Loucy (cell line): ENCODE results near the gene APBA3.

Source experiments
- CTCF ChIP-seq: fragments of 200-600 bp; sonication (generic); conservative IDR thresholded peaks from 2 replicates; pipeline ENCODE4 v1.5.1; 2014; ENCODE audit warnings: mild to moderate bottlenecking, antibody characterized with exemption, low read length
- EZH2phosphoT487 ChIP-seq: fragments of 200-600 bp; IDR thresholded peaks from 2 replicates; pipeline ENCODE4 v1.6.1; 2018; ENCODE audit warnings: antibody characterized with exemption, mild to moderate bottlenecking, moderate library complexity, borderline replicate concordance

- TF ChIP-seq CTCF (no peak), EZH2phosphoT487 (no peak)
Measured at GRCh38 chr19:3801412-3802096, 40.1 kb upstream of the APBA3 start.
